Measurements from ENCODE around the gene SLC1A4.

SLC1A4 gene

DNA sequence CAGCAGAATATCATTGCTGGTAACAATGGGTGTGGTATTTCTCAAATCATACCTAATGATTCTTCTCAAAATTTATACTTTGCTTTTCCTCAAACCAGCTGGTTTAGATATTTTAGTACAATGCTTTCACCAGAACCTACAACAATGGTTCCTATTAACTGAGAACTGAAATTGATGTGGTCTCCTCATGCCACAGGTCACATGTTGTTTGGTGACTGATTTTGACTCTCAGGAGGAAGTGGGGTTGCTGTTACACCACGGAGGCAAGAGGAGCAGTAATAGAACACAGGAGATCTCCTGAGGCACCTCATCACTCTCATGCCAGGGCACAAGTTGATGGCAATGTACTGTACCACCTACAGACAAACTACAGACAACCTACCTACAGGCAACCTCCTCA lies 64.0 kb downstream of the SLC1A4 start:
- DNase-seq (ENCODE audit: low read depth in 2 of 2) = no peak

DNA sequence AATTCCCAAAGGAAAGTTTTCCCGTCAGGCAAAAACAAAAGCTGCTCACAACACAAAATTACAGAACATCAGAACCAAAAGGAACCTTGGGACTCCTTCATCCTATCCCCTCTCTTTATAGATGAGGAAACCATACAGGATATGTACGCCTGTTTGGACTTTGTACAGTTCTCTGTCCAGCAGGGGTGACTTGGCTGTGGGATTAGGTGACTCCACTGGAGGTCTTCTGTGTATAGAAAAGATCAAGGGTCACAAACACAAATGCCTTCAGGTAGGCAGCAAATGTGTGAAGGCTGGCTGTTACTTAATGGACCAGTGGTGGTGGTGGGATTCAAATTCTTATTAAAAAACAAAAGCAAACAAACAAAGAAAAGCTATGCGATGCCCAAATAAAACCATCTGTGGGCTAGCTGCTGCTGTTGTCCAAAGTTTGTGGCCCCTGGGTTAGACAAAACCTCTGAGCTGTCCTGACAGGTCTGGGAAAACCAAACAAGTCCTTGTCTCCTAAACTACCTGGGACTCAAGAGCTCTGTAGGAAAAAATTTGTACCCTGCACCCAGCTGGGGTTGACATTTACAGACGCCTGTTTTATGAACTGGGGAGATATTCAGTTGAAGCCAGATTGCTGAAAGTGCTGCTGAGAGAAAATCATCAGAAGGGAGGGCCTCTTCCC lies 65.7 kb downstream of the SLC1A4 start:
- DNase-seq (ENCODE audit: low read depth in 2 of 2) = no peak

DNA sequence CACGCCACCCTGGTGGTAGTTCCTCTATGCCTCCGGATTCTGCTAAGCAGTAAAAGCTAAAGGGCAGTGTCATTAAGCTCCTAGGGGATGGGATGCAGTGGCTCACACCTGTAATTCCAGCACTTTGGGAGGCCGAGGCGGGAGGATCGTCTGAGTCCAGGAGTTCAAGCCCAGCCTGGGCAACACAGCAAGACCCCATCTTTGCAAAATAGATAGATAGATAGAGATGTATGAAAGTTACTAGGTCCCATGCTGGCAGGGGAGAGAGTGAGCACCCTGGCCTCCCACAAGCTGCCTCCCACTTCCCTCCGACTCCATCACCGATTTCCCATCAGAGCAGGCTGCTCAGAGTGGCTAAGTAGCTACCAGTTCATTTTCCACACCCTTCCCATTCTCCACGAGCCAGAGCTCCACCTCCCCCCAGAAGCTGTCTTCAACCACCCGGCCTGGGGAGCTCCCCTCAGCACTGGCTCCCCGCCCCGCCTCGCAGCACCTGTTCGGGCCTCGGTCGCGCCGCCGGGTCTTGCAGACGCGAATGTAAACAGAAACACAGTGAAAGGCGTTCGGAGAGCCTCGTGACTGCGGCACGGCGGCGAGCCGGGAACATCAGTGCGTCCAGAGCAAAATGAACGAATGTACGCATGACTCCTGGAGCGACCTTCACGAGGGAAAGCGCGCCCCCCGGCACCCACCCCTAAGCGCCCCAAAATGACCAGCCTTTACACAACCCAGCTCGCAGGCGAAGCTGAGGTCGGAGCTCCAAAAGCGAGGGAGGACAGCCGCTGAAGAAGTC lies 66.4 kb downstream of the SLC1A4 start:
- DNase-seq (ENCODE audit: low read depth in 2 of 2) = peak in 1 of 2 donors; percentile 31

DNA sequence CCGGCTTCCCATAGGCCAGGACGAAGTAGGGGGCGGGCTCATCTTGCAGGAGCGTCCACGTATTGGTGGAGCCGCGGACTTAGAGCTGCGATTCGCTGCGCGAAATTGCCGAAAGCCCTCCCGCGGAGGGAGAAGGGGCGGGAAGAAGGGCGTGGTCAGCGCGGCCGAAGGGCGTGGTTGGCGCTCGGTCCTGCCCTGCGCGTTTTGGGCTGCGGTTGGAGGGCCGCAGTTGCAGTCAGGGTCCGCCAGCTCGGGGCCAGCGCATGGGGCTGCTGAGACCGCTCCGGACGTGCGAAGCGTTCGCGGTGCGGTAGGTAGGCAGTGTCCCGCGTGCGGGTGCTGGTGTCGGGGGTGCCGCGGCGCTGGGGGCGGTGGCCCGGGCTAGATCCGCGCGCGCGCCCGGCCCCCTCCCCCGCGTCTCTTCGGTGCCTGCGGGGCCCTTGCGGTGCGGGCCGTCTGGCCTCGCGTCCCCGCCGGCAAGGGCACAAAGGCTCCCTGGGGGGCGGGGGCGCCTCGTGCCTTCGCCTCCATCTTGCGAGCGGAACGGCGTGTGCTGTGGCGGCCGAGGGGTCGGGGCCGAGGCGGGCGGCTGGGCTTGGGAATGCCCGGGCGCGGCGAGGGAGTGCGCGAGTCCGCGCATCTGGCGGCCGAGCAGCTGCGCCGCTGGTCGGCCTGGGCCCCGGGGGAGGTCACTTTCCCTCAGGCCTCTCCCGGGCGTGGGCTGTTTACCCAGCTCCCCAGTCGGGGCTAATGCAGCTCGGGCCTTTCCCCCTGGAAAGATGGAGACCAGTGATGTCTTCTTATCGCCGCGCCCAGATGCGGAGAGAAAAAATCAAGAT lies 67.2 kb downstream of the SLC1A4 start, which contains the start of gene CEP68:
CEP68 (plus strand) TSS at position 202 of the 839 bp plus-strand sequence. CDS start 13,029 bp downstream, outside the sequence.
- DNase-seq (ENCODE audit: low read depth in 2 of 2) = peak; percentile 89 to 92

DNA sequence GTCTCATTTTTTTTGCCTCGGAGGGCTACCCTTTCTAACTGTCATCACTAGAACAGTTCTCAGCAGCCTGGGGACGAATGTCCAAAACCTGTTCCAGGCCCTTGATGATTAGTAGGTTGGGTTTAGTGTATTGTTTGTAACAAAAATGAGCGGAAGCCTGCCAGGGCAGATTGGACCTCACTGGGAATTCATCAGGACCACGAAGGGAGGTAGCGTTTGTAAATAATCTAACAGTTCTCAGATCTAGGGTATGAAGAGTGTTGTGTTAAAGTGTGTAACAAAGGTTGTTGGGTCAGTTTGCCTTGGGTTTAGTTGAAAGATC lies 67.8 kb downstream of the SLC1A4 start:
- no peak for DNase-seq (ENCODE audit: low read depth in 2 of 2)

DNA sequence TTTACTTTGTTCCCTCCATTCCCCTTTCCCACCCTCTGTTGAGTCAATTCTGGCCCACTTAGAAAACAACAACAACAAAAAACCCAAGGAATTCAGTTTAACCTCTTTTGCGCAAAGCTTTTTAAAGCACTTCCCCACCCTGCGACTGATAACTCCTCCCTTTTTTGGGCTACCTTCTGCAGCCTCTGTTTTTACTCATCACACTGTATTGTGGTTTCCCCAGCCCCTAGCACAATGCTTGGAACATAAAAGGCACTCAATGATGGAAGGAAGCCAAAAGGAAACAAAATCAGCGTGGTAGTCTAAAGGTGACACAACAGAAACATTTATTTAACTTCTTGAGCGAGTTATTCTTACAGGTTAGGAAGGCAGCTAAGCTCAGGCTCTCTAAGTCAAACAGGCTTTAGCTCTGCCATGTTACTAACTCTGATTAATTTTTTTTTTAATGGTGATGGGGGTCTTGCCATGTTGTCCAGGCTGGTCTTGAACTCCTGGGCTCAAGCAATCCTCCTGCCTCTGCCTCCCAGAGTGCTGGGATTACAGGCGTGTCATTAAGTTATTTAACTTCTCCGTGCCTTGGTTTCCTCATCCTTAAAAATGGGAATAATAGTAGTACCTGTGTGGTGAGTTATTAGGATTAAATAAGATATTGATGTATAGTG lies 68.3 kb downstream of the SLC1A4 start:
- DNase-seq (ENCODE audit: low read depth in 2 of 2) = peak in 1 of 2 donors; percentile 54

DNA sequence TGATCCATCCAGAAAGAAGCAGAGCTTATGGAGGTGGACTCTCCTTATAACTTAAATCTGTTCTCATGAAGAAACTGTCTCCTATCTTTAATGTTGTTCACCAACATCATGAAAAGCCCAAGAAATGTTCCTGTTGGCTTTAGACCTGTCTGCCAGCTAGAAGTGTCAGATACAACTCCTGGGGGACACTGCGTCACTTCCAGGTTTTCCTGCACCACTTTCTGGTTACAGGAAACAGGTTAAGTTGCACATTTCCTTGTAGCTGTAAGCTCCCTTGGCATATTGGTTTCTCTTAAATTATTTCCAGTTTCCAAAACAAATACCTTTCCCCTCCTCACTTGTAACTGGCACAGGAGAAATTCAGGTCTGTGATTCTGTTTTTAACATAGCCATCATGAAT lies 69.9 kb downstream of the SLC1A4 start:
- DNase-seq (ENCODE audit: low read depth in 2 of 2) = no peak

DNA sequence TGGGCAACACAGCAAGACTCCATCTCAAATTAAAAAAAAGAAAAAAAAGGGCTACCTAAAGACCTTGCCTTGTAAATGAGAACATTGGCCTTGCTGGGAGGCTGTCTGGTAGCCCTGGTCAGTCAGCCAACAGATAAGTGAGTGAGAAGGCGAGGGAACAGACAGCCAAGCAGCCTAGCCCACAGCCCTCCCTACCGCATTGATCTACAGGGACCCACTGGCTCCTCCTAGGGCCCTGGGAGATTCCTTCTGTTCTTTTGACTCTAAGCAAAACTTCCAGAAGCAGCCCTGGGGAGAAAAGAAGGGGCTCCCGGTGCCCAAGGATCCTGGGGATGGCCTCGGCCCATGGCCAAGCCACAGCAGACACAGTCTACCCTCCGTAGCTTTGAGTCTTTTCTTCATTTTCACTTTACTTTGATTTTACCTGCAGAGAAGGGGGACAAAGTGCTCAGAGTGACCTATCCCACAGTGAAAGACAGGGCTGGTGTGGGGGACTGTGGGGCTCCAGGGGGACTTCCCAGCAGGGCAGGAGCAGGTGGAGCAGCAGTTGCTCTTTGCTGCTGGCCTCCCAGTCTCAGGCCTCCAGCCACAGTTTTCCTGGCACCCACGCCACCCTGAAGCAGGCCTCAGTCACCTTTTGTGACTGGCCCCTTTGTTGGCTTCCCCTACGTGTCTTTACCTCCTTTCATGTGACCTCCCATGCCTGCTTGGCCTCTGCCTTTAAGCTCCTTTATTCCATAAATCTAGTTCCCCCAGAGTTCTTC lies 72.1 kb downstream of the SLC1A4 start:
- DNase-seq (ENCODE audit: low read depth in 2 of 2) = no peak

DNA sequence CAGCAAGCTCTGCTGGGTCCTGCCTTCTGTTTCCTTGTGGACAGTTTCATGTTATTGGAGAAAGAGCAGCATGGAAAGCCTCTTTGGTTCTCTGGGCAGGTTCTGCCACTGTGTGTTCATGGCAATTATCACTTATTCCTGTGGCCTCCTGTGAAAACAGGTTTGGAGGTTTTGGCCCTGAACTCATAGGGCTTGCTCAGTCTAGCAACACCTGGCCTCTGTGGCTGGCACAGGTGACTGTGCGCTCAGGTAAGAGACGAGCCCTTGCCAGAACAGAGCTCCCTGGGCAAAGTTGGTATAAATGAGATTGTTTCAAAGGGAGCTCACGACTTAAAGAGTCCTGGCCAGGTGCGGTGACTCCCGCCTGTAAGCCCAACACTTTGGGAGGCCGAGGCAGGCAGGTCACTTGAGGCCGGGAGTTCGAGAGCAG lies 72.7 kb downstream of the SLC1A4 start:
- DNase-seq (ENCODE audit: low read depth in 2 of 2) = no peak

DNA sequence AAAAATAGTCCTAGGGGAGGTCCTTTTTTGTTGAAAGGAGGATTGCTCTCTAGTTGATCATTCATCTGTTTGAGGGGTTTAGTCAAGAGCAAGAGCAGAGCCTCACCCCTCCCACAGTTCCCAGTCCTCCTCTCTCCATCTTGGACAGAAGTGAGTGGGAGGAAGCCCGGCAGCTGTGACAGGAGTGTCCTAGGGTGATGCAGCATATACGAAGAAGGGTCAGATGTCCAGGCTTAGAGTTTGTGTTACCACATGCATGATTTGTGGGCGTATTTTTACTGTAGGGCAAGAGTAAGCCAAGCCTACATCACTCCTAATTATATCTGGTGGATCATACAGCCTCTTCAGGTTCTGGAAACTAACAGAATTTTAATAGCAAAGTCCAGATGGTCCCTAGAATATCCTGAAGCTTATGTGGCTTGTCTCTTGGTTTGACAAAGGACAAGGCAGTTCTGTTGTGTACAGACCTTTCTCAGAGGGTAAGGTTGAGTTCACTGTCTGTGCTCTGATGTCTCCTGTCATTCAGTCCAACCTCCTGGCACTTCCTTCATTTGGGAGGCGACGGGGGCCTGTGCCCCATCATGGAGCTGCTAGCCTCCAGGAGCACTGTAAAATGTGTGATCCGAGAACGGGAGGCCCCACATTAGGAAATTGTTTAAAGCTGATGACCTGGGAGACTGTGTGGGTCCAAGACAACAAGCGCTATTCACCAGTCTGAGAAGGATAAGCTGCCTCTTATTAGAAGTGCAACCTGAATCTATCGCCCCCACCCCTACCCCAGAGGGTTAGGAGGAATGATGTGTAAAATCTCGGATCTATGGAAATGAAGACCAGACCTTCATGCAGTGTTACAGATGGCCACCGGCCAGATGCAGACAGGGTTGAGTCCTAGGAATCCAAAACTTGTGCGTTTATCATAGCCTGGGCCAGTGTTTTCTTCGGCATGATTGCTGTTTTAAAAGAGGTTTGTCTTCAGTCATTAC lies 73.9 kb downstream of the SLC1A4 start:
- DNase-seq (ENCODE audit: low read depth in 2 of 2) = no peak

DNA sequence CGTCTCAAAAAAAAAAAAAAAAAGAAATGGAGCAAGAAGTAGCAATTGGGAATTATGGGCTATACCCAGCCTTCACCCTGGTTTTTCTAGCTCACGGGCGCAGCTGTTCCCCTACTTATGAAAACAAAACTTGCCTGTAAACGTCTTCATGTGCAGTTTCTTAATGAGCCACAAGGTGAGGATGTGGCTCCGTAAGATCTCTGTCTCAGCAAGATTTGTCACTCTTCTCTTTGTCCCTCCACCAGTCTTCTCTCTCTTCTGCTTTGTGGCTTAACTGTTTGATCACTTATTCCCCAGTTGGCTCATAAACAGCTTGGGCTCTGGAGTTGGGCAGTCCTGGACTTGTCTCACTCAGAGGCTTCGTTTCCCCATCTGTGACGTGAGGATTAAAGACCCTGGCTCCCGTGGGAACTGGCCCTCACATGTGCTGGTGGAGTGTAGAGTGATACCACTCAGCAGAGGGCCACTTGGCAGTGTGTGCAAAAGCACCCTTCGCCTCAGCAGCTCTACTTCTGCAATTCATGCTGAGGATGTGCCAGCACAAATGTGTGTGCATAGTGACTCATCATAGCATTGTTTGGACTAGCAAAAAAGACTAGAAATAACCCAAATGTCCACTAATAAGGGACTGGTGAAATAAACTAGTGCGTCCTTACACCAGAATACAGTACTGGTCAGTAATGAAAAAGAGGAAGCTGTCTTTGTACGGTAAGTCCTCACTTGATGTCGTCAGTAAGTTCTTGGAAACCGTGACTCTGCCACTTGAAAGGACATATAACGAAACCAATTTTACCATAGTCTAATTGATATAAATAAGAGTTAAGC lies 75.7 kb downstream of the SLC1A4 start:
- DNase-seq (ENCODE audit: low read depth in 2 of 2) = peak in 1 of 2 donors; percentile 25

DNA sequence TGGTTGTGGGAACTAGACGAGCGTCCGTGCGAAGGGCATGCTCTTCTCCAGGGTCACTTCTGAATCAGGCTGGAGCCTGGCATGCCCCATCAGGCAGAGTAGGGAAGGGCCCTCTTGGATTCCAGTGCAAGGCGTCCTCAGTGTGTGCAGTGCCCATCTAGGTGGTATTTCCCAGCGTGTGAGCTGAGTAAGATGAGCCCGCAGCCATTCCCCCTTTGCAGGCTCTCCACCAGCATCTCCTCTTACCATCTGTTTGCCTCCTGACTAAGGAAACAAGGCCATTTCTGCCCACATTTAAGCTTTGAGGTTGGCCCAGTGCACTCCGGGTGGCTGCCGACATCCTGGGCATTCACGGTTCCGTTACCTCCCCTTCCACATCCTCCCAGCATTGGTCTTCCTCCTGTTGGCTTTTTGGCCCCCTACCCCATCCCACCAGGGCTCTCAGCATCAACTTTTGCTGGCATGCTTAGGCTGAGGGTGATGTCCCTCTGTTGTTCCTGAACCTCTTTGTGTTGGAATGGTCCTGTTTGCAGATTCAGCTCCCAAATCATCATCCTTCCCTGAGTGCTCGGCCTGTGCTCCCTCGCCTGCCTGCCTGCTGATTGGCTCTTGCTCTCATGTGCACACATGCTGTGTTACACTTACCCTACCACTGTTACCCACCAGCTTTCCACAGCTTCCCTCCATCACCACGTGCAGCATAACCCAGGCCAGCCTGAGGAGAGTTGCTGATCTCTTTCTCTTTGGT lies 78.8 kb downstream of the SLC1A4 start:
- DNase-seq (ENCODE audit: low read depth in 2 of 2) = no peak

DNA sequence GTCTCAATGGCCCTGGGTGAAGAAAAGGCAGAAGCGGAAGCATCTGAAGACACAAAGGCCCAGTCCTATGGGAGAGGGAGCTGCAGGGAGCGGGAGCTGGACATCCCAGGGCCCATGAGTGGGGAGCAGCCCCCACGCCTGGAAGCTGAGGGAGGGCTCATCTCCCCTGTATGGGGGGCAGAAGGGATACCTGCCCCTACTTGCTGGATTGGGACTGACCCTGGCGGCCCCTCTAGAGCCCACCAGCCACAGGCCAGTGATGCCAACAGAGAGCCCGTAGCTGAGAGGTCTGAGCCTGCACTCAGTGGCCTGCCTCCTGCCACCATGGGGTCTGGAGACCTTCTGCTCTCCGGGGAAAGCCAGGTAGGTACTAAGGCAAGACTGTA lies 80.2 kb downstream of the SLC1A4 start:
- DNase-seq (ENCODE audit: low read depth in 2 of 2) = no peak

DNA sequence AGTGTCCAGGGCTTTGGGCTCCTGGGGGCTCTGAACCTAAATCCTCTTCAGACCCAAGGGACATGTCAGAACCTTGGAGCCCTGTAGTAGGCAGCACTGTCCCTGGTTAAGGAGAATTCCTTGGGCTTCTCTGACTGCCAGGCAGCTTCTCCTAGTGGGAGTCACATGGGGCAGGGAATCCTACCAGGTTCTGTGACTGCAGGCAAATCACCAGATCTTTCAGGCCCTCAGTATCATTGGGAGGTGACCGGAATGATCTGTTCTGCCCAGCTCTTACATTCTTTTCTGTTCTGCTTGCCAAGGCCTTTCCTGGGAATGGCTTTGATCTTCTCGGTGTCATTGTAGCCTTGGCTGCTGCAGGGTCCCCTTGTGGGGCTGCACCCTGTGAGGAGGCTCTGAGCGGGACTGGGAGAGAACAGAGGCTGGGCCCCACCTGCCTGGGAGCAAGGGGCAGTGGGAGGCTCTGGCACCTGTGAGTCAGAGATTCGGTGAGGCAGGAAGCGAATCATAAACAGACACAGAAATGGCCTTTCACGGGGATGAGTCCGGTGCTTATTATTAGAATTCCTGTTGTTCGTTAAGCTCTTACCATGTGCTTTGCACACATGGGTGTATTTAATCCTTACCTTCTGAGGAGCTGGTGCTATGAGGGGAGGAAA lies 81.1 kb downstream of the SLC1A4 start:
- DNase-seq (ENCODE audit: low read depth in 2 of 2) = no peak

DNA sequence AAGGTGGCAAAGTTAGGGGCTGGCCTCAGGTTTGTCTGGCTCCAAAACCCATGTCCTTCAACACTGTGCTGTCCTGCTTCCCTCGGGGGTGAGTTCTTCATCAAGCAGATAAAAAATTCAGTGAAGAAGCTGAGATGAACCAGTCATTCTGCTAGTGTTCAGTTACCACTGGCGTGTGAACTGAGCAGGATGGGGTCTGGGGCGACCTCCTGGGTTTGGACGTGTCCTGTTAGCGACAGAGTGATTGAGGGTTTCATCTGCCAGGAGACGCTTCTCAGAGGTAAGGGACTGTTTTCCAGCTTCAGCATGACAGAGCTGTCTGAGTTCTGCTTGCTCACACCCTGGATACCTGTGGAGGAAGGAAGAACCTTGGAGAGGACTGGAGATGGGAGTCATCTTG lies 81.7 kb downstream of the SLC1A4 start:
- DNase-seq (ENCODE audit: low read depth in 2 of 2) = no peak

DNA sequence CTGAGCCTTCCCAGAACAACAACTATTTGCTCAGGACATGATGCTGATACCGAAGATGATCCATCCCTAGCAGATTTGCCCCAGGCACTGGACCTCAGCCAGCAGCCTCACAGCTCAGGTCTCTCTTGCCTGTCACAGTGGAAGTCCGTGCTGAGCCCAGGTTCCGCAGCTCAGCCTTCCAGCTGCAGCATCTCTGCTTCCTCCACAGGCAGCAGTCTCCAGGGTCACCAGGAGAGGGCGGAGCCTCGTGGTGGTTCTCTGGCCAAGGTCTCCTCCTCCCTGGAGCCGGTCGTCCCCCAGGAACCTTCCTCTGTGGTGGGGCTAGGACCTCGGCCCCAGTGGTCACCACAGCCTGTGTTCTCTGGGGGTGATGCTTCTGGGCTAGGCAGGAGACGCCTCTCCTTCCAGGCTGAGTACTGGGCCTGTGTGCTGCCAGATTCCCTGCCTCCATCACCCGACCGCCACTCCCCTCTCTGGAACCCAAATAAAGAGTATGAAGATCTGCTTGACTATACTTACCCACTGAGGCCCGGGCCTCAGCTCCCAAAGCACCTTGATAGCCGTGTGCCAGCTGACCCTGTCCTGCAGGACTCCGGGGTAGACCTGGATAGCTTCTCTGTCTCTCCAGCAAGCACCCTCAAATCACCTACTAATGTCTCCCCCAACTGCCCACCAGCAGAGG lies 82.4 kb downstream of the SLC1A4 start:
- DNase-seq (ENCODE audit: low read depth in 2 of 2) = no peak

All from stimulated activated CD4-positive, alpha-beta T cell treated with anti-CD3 and anti-CD28 coated beads, Interleukin-1b, Interleukin-23, amount 100 ng/mL, for 4 hours (primary cell).